Thoracic aorta (tissue), 2 donors: Measurements from ENCODE around the gene BRD9. TPM values are rescaled to one million over a fixed set of nuclear protein-coding genes. Genes with fewer than 3 reads are reported as not detected.

ENCODE experiments used
- ATAC-seq: fragments of 150-250 bp; one replicate; pipeline ENCODE4 v1.8.0; 2017; ENCODE audit warnings: low read depth; ENCODE audit not compliant: insufficient number of reproducible peaks, low FRiP score
- DNase-seq: peaks from one replicate; pipeline ENCODE4 v3.0.0-alpha.2; 2020; ENCODE audit warnings: low spot score
- H3K27ac ChIP-seq, 2 donors: fragments of 200-600 bp; sonication (generic); 1 replicate in 1 of 2; 2 replicates in 1 of 2; pipeline ENCODE4 v1.5.1; 2016; ENCODE audit warnings: mild to moderate bottlenecking in 2 of 2, moderate library complexity in 2 of 2
- H3K27me3 ChIP-seq: fragments of 200-600 bp; sonication (generic); replicated peaks from 2 replicates; pipeline ENCODE4 v1.6.0; 2016; ENCODE audit warnings: mild to moderate bottlenecking; ENCODE audit not compliant: insufficient read depth
- H3K36me3 ChIP-seq: fragments of 200-600 bp; sonication (generic); one replicate; pipeline ENCODE4 v1.5.1; 2016
- H3K4me1 ChIP-seq, 2 donors: fragments of 200-600 bp; sonication (generic); 1 replicate in 1 of 2; 2 replicates in 1 of 2; pipeline versions ENCODE4 v1.5.1 to v1.6.0; 2016; ENCODE audit warnings: low read depth in 2 of 2, mild to moderate bottlenecking in 1 of 2; ENCODE audit not compliant: control insufficient read depth in 1 of 2
- H3K4me3 ChIP-seq: fragments of 200-600 bp; sonication (generic); 2 replicates; pipeline ENCODE4 v1.5.1; 2016; ENCODE audit warnings: mild to moderate bottlenecking
- H3K9me3 ChIP-seq: fragments of 200-600 bp; sonication (generic); 2 replicates; pipeline ENCODE4 v1.5.1; 2016
- CTCF ChIP-seq: fragments of 200-600 bp; sonication (generic); IDR thresholded peaks from one replicate; pipeline ENCODE4 v1.5.1; 2019; ENCODE audit warnings: antibody characterized with exemption
- total RNA-seq, 2 donors: library from RNA; depleted of rRNA; stranded (reverse); fragments of >200 nt; gene quantifications; one replicate each; pipeline versions ENCODE4 v1.1.0 to v1.2.3, GENCODE V29; 2016

Gene BRD9
- total RNA-seq, 2 donors from 2014 or later: 30.7 to 54.5 TPM

DNA sequence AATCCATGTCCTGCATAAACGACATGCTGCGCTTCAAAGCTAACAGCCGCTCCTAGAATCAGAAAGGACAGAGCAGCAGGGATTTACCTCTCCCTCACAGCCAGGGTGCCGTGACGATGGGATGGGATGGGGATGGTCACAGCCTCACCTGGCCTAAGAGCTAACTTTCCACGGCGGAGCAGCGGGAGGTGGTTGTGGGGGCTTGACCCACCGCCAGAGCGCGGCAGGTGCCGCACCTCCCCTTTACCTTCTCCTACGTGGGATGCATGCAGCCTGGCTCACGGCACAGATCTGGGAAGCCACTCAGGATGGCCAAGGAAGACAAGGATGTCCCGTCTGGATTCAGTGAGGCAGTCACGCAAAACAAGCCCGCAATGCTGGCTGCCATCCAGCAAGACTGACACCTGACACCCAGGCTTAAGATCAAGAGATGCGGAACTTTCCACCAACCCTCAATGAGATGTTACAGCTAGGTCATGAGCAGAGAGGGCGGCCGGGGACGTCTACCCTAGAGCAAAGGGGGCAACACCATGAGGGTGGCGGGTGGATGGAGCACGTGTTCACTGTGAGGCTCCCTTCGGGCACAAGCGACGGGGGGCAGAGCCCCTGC lies 5.8 kb downstream of the BRD9 start:
- no peak for DNase-seq
- peaks cover 47% of the 10 kb centered on the region for H3K36me3 ChIP-seq
- ATAC-seq: no peak
- H3K4me1 ChIP-seq: peaks cover 7 to 13% of the 10 kb centered on the region in 2 donors
- H3K9me3 ChIP-seq: no peaks in the 10 kb centered on the region
- no peak for TF ChIP-seq CTCF
- no peak overlapping the region for H3K27ac ChIP-seq
- H3K27me3 ChIP-seq: no peaks in the 10 kb centered on the region
- H3K4me3 ChIP-seq: no peak overlapping the region

- H3K4me1 ChIP-seq: peaks cover 0 to 5% of the 10 kb centered on the region in 2 donors
- ATAC-seq (no peak), DNase-seq (no peak)
- no peak overlapping the region for H3K27ac ChIP-seq
- no peaks in the 10 kb centered on the region for H3K9me3 ChIP-seq
- peaks cover 54% of the 10 kb centered on the region for H3K36me3 ChIP-seq
- no peak for TF ChIP-seq CTCF
- no peaks in the 10 kb centered on the region for H3K27me3 ChIP-seq
- H3K4me3 ChIP-seq: no peak overlapping the region
Observed at GRCh38 chr5:886036-886435, 6.6 kb downstream of the BRD9 start.

- H3K9me3 ChIP-seq: no peaks in the 10 kb centered on the region
- H3K27me3 ChIP-seq: no peaks in the 10 kb centered on the region
- H3K4me3 ChIP-seq: no peak overlapping the region
- ATAC-seq (no peak), DNase-seq (no peak)
- peaks cover 59% of the 10 kb centered on the region for H3K36me3 ChIP-seq
- no peaks in the 10 kb centered on the region for H3K4me1 ChIP-seq
- no peak overlapping the region for H3K27ac ChIP-seq
- no peak for TF ChIP-seq CTCF
Observed at GRCh38 chr5:885529-885928, 7.1 kb downstream of the BRD9 start.

DNA sequence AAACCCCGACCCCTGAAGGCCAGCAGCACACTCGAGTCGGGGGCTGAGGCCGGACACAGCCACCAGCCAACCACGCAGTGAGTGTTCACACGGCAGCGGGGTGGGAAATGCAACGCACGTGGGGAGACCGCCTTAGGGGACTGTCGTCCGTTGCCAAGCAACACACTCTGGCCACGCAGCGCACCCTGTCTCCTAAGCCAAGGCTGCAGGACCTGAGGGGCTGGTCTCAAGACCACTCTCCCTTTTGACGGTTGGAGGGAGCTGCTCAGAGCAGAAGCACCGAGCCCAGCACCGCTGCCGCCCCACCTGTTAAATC lies 7.5 kb downstream of the BRD9 start:
- no peak for ATAC-seq
- Histone ChIP-seq H3K4me3 (no peak overlapping the region), H3K27ac (no peak overlapping the region), H3K9me3 (no peaks in the 10 kb centered on the region), H3K4me1 (no peaks in the 10 kb centered on the region), H3K27me3 (no peaks in the 10 kb centered on the region), H3K36me3 (peaks cover 59% of the 10 kb centered on the region)
- DNase-seq: no peak
- TF ChIP-seq CTCF: no peak

DNA sequence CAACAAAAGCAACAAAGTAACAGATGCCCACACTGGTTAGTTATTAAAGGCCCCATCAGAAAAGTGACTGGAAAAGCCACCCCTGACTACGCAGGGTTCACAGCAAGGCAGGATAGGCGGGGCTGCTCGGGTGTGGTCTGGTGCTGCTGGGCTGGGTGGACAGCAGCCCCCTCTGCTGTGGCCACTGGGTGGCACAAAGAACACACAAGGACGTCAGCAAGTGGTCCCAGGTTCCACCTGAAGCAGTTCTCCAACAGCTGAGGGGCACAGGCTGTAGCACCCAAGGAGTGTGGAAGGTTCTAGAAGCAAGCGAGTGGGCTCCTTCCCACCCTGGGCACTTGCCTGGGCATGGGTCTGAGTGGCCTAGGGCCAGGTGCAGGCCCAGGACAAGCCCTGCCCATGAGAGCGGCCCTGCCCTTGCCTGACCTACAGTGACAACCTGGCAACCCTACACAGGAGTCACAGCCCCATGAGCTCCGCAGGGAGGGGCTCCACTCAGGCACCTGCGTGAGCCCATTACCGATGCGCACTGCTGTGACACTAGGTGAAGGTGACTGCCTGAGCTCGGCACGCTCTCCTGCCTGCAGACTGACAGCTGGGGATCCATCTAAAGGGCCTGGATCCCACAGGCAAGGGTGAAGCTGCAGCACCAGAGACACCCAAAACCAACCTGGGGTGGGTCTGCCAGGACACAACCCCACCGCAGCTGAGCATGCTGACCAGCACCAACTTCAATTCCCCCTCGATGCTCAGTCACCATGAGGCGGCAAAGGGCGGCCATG lies 8.1 kb downstream of the BRD9 start:
- H3K36me3 ChIP-seq: peaks cover 59% of the 10 kb centered on the region
- ATAC-seq: no peak

More for the DNA sequence above, 8.1 kb downstream of the BRD9 start:
- no peak overlapping the region for H3K4me3 ChIP-seq
- no peak for DNase-seq
- no peaks in the 10 kb centered on the region for H3K27me3 ChIP-seq
- TF ChIP-seq CTCF: no peak
- H3K9me3 ChIP-seq: no peaks in the 10 kb centered on the region
- H3K27ac ChIP-seq: no peak overlapping the region
- no peaks in the 10 kb centered on the region for H3K4me1 ChIP-seq
